Endodermal cell (in vitro differentiated cells): Measurements from ENCODE around the gene SLC45A2. TPM values are rescaled to one million over a fixed set of nuclear protein-coding genes. Genes with fewer than 3 reads are reported as not detected.

Experiments used
- DNase-seq: peaks from one replicate; pipeline ENCODE4 v3.0.0-alpha.2; 2017
- H3K27ac ChIP-seq: 2 replicates; pipeline ENCODE4 v1.5.1; 2013; ENCODE audit warnings: mild to moderate bottlenecking, low read depth, low read length, moderate library complexity
- H3K27me3 ChIP-seq: 2 replicates; pipeline ENCODE4 v1.6.1; 2013; ENCODE audit warnings: mild to moderate bottlenecking, low read length, moderate library complexity; ENCODE audit not compliant: insufficient read depth, control insufficient read depth, poor library complexity, severe bottlenecking
- H3K36me3 ChIP-seq: 2 replicates; pipeline ENCODE4 v1.7.0; 2013; ENCODE audit warnings: mild to moderate bottlenecking, low read length, moderate library complexity; ENCODE audit not compliant: control insufficient read depth, insufficient read depth
- H3K4me1 ChIP-seq: one replicate; pipeline ENCODE4 v1.7.0; 2013; ENCODE audit warnings: low read length; ENCODE audit not compliant: control insufficient read depth, insufficient read depth
- H3K4me3 ChIP-seq: 2 replicates; pipeline ENCODE4 v1.5.1; 2013; ENCODE audit warnings: mild to moderate bottlenecking, low read length, moderate library complexity
- H3K9ac ChIP-seq: 2 replicates; pipeline ENCODE4 v1.6.1; 2013; ENCODE audit warnings: mild to moderate bottlenecking, low read length, moderate library complexity; ENCODE audit not compliant: poor library complexity, severe bottlenecking; ENCODE audit errors: extremely low read depth
- H3K9me3 ChIP-seq: 2 replicates; pipeline ENCODE4 v1.6.1; 2013; ENCODE audit warnings: mild to moderate bottlenecking, low read length, moderate library complexity; ENCODE audit not compliant: control insufficient read depth
- H3K27ac Mint-ChIP-seq: 2 replicates; pipeline ENCODE4 v1.8.0; 2020; ENCODE audit warnings: mixed read lengths
- H3K27me3 Mint-ChIP-seq: 2 replicates; pipeline ENCODE4 v1.8.0; 2021; ENCODE audit warnings: mild to moderate bottlenecking, mixed read lengths; ENCODE audit not compliant: insufficient read depth
- H3K36me3 Mint-ChIP-seq: 2 replicates; pipeline ENCODE4 v1.8.0; 2020; ENCODE audit warnings: low read depth, mixed read lengths
- H3K4me1 Mint-ChIP-seq: 2 replicates; pipeline ENCODE4 v1.8.0; 2020; ENCODE audit warnings: mixed read lengths
- H3K4me3 Mint-ChIP-seq: 2 replicates; pipeline ENCODE4 v1.8.0; 2020; ENCODE audit warnings: mild to moderate bottlenecking, moderate library complexity, mixed read lengths
- H3K9me3 Mint-ChIP-seq: 2 replicates; pipeline ENCODE4 v1.8.0; 2020; ENCODE audit warnings: mild to moderate bottlenecking, mixed read lengths
- CTCF ChIP-seq: fragments of 200-600 bp; sonication (generic); conservative IDR thresholded peaks from 2 replicates; pipeline ENCODE4 v1.5.0; 2021; ENCODE audit warnings: antibody characterized with exemption, mild to moderate bottlenecking
- WGBS, 2 experiments: methylation state at CpG; one replicate each; pipeline versions ENCODE4 v1.1.5 to v1.1.7; 2013; ENCODE audit warnings: missing lambda C conversion rate in 2 of 2, mixed read lengths in 1 of 2; ENCODE audit not compliant: insufficient coverage in 1 of 2, insufficient read length in 1 of 2; 5-methylcytosine and 5-hydroxymethylcytosine counted together
- total RNA-seq, 2 donors: library from RNA; stranded (reverse); fragmentation: NEBNext Ultra II Directional in 1 of 2; extraction: Animal tissue kit (Norgen Biotek cat#: 25700) in 1 of 2; gene quantifications; 2 replicates in 1 of 2; 3 replicates in 1 of 2; pipeline ENCODE4 v1.2.1, GENCODE V29; 2021

The SLC45A2 gene
- total RNA-seq, 2 donors from 2014 or later, result 0.20 TPM; not detected in 1

GRCh38 chr5:33933723-33934169 lies 50.7 kb downstream of the SLC45A2 start:
- Mint-ChIP-seq H3K27ac (no peak overlapping the region), H3K4me3 (no peak overlapping the region), H3K9me3 (peaks cover 1% of the 10 kb centered on the region), H3K36me3 (no peaks in the 10 kb centered on the region), H3K27me3 (peaks cover 29% of the 10 kb centered on the region), H3K4me1 (peaks cover 34% of the 10 kb centered on the region)
- H3K9me3 ChIP-seq, result no peaks in the 10 kb centered on the region
- no peak for TF ChIP-seq CTCF
- H3K4me1 ChIP-seq, result peaks cover 16% of the 10 kb centered on the region
- no peak for DNase-seq
- peaks cover 18% of the 10 kb centered on the region for H3K27me3 ChIP-seq
- H3K27ac ChIP-seq, result no peak overlapping the region
- H3K4me3 ChIP-seq, result no peak overlapping the region
- H3K36me3 ChIP-seq, result no peaks in the 10 kb centered on the region
- WGBS, 2 experiments, result 91 to 100% methylated on average over 1 to 3 of the region's 3 CpGs
- H3K9ac ChIP-seq, result no peak overlapping the region

GRCh38 chr5:33931136-33931535 lies 53.4 kb downstream of the SLC45A2 start:
- Mint-ChIP-seq H3K4me1 (peaks cover 46% of the 10 kb centered on the region), H3K27me3 (peaks cover 4% of the 10 kb centered on the region), H3K36me3 (no peaks in the 10 kb centered on the region), H3K9me3 (peaks cover 2% of the 10 kb centered on the region), H3K27ac (peak overlapping the region; percentile 42), H3K4me3 (no peak overlapping the region)
- no peaks in the 10 kb centered on the region for H3K36me3 ChIP-seq
- H3K4me3 ChIP-seq, result peak overlapping the region; percentile 51
- H3K4me1 ChIP-seq, result peaks cover 19% of the 10 kb centered on the region
- no peak overlapping the region for H3K9ac ChIP-seq
- no peak overlapping the region for H3K27ac ChIP-seq
- peaks cover 2% of the 10 kb centered on the region for H3K27me3 ChIP-seq
- H3K9me3 ChIP-seq, result peaks cover 4% of the 10 kb centered on the region
- DNase-seq, result no peak
- TF ChIP-seq CTCF, result no peak
- WGBS, 2 experiments, result 81 to 84% methylated on average over 5 of the region's 5 CpGs

GRCh38 chr5:33929925-33930690 lies 54.4 kb downstream of the SLC45A2 start:
- no peaks in the 10 kb centered on the region for H3K27me3 Mint-ChIP-seq
- H3K27ac Mint-ChIP-seq, result peak overlapping the region; percentile 87
- H3K27ac ChIP-seq, result peak overlapping the region; percentile 38
- no peaks in the 10 kb centered on the region for H3K27me3 ChIP-seq
- H3K36me3 Mint-ChIP-seq, result no peaks in the 10 kb centered on the region
- WGBS, 2 experiments, result 79% methylated on average over 3 to 6 of the region's 6 CpGs
- H3K4me1 ChIP-seq, result peaks cover 16% of the 10 kb centered on the region
- no peak for TF ChIP-seq CTCF
- peak overlapping the region; percentile 51 for H3K4me3 ChIP-seq
- H3K9ac ChIP-seq, result peak overlapping the region; percentile 21
- no peaks in the 10 kb centered on the region for H3K36me3 ChIP-seq
- no peak overlapping the region for H3K4me3 Mint-ChIP-seq
- no peak for DNase-seq
- H3K9me3 ChIP-seq, result peaks cover 4% of the 10 kb centered on the region
- peaks cover 2% of the 10 kb centered on the region for H3K9me3 Mint-ChIP-seq
- H3K4me1 Mint-ChIP-seq, result peaks cover 39% of the 10 kb centered on the region
